Upper lobe of left lung (tissue), 6 donors: ENCODE measurements around the gene FDXR. TPM values are rescaled to one million over a fixed set of nuclear protein-coding genes. Genes with fewer than 3 reads are reported as not detected.

Source experiments
- ATAC-seq, 2 donors: fragments of 200-7000 bp; cut with Tn5 transposase; one replicate each; pipeline ENCODE4 v1.9.1; 2022; ENCODE audit warnings: mild to moderate bottlenecking in 2 of 2, moderate library complexity in 2 of 2; ENCODE audit not compliant: low FRiP score in 2 of 2
- DNase-seq, 2 donors: peaks; one replicate each; pipeline ENCODE4 v3.0.0-alpha.2; 2019 to 2020
- H3K27ac ChIP-seq, 4 donors: fragments of 200-600 bp; sonication (generic); one replicate each; pipeline ENCODE4 v1.5.1; 2016 to 2019
- H3K27me3 ChIP-seq, 4 donors: fragments of 200-600 bp; sonication (generic); one replicate each; pipeline ENCODE4 v1.5.1; 2017 to 2019
- H3K36me3 ChIP-seq, 4 donors: fragments of 200-600 bp; sonication (generic); one replicate each; pipeline ENCODE4 v1.5.1; 2016 to 2019
- H3K4me1 ChIP-seq, 4 donors: fragments of 200-600 bp; sonication (generic); one replicate each; pipeline ENCODE4 v1.5.1; 2018 to 2019
- H3K4me3 ChIP-seq, 4 donors: fragments of 200-600 bp; sonication (generic); one replicate each; pipeline ENCODE4 v1.5.1; 2017 to 2019; ENCODE audit warnings: mild to moderate bottlenecking in 2 of 4, moderate library complexity in 1 of 4
- H3K9me3 ChIP-seq, 4 donors: fragments of 200-600 bp; sonication (generic); one replicate each; pipeline ENCODE4 v1.5.1; 2018 to 2019
- CTCF ChIP-seq, 6 experiments: fragments of 450-650 bp in 4 of 6; fragments of 200-600 bp in 2 of 6; sonication (generic) in 2 of 6; IDR thresholded peaks; one replicate each; pipeline ENCODE4 v1.5.1; 2016 to 2019; ENCODE audit warnings: antibody characterized with exemption in 6 of 6
- EP300 ChIP-seq, 4 donors: sonication (generic); formaldehyde crosslinking; IDR thresholded peaks; one replicate each; pipeline ENCODE4 v1.5.1; 2017; ENCODE audit warnings: antibody characterized with exemption in 4 of 4, control low read depth in 2 of 4
- POLR2A ChIP-seq, 4 donors: fragments of 450-650 bp; IDR thresholded peaks; one replicate each; pipeline ENCODE4 v1.5.1; 2016 to 2017; ENCODE audit warnings: antibody characterized with exemption in 4 of 4, mild to moderate bottlenecking in 2 of 4
- POLR2AphosphoS5 ChIP-seq, 2 donors: sonication (generic); formaldehyde crosslinking; IDR thresholded peaks; one replicate each; pipeline ENCODE4 v1.5.1; 2017; ENCODE audit warnings: antibody characterized with exemption in 2 of 2
- WGBS, 2 donors: methylation state at CpG; one replicate each; pipeline ENCODE4 v1.1.5; 2017 to 2018; 5-methylcytosine and 5-hydroxymethylcytosine counted together
- total RNA-seq, 6 donors: library from RNA; depleted of rRNA in 4 of 6; stranded (reverse); fragments of >200 nt in 4 of 6; gene quantifications; one replicate each; pipeline versions ENCODE4 v1.1.0 to v1.2.1, GENCODE V29; 2016 to 2021
- donor health status: DM: no; HTN: no; CAD: no; lungs with moderate emphysema.
- donor health status: DM: no; HTN: yes; CAD: no; lungs with severe emphysema.

FDXR gene
- total RNA-seq, 6 donors from 2014 or later = 6.8 to 15.1 (median 10.8) TPM

GRCh38 chr17:74904687-74905409 lies 32.1 kb upstream of the FDXR start:
- no peak for ATAC-seq
- H3K27me3 ChIP-seq = no peaks in the 10 kb centered on the region
- DNase-seq = no peak
- TF ChIP-seq CTCF (IDR thresholded peaks at IDR 0.05) (no peak), POLR2AphosphoS5 (IDR thresholded peaks at IDR 0.05) (no peak), POLR2A (IDR thresholded peaks at IDR 0.05) (no peak), EP300 (IDR thresholded peaks at IDR 0.05) (no peak)
- no peaks in the 10 kb centered on the region for H3K4me1 ChIP-seq
- 80 to 88% methylated on average over 6 to 7 of the region's 7 CpGs for WGBS, 2 donors
- no peaks in the 10 kb centered on the region for H3K36me3 ChIP-seq
- no peak overlapping the region for H3K4me3 ChIP-seq
- no peak overlapping the region for H3K27ac ChIP-seq
- H3K9me3 ChIP-seq = no peaks in the 10 kb centered on the region

DNA sequence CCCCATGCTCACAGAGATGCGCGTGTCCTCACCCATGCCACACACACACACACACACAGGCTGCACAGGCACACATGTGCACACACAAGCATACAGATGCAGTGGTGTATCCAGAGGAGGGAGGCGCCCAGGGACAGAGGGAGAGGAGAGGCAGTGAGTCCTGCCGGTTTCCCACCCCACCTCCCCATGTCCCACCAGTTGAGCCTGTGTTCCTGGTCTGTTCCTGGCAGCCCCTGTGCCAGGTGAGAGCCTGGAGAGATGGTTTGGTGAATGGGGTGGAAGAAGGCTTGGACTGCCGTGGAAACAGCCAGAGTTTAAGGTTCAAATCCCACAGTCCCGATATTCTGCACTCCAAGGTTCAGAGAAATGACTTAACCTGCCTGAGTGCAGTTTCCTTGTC lies 30.9 kb upstream of the FDXR start:
- 74 to 79% methylated on average over 4 to 6 of the region's 6 CpGs for WGBS, 2 donors
- H3K27me3 ChIP-seq = no peaks in the 10 kb centered on the region

GRCh38 chr17:74903034-74903433 lies 30.2 kb upstream of the FDXR start:
- 83 to 88% methylated on average over 8 to 9 of the region's 9 CpGs for WGBS, 2 donors
- H3K27me3 ChIP-seq = no peaks in the 10 kb centered on the region
- no peak overlapping the region for H3K27ac ChIP-seq

More for the DNA sequence above, 30.9 kb upstream of the FDXR start:
- H3K27ac ChIP-seq = no peak overlapping the region
- no peak for DNase-seq
- H3K4me1 ChIP-seq = no peaks in the 10 kb centered on the region
- no peak for ATAC-seq
- no peaks in the 10 kb centered on the region for H3K36me3 ChIP-seq
- no peak for TF ChIP-seq CTCF (IDR thresholded peaks at IDR 0.05)
- TF ChIP-seq EP300 (IDR thresholded peaks at IDR 0.05) = no peak
- TF ChIP-seq POLR2A (IDR thresholded peaks at IDR 0.05) = no peak
- no peak for TF ChIP-seq POLR2AphosphoS5 (IDR thresholded peaks at IDR 0.05)
- H3K9me3 ChIP-seq = no peaks in the 10 kb centered on the region
- no peak overlapping the region for H3K4me3 ChIP-seq

GRCh38 chr17:74901353-74902135 lies 28.8 kb upstream of the FDXR start:
- WGBS, 2 donors = 44 to 64% methylated on average over 9 to 12 of the region's 14 CpGs
- Histone ChIP-seq H3K4me3 (no peak overlapping the region), H3K27ac (no peak overlapping the region), H3K9me3 (no peaks in the 10 kb centered on the region), H3K27me3 (no peaks in the 10 kb centered on the region), H3K4me1 (no peaks in the 10 kb centered on the region), H3K36me3 (no peaks in the 10 kb centered on the region)
- ATAC-seq (no peak), DNase-seq (no peak)
- TF ChIP-seq POLR2A (IDR thresholded peaks at IDR 0.05) (no peak), EP300 (IDR thresholded peaks at IDR 0.05) (no peak), CTCF (IDR thresholded peaks at IDR 0.05) (no peak), POLR2AphosphoS5 (IDR thresholded peaks at IDR 0.05) (no peak)

More at GRCh38 chr17:74903034-74903433, 30.2 kb upstream of the FDXR start:
- no peak for DNase-seq
- H3K4me1 ChIP-seq = no peaks in the 10 kb centered on the region
- H3K4me3 ChIP-seq = no peak overlapping the region
- H3K9me3 ChIP-seq = no peaks in the 10 kb centered on the region
- no peak for ATAC-seq
- TF ChIP-seq CTCF (IDR thresholded peaks at IDR 0.05) = no peak
- TF ChIP-seq POLR2A (IDR thresholded peaks at IDR 0.05) = no peak
- no peak for TF ChIP-seq POLR2AphosphoS5 (IDR thresholded peaks at IDR 0.05)
- TF ChIP-seq EP300 (IDR thresholded peaks at IDR 0.05) = no peak
- no peaks in the 10 kb centered on the region for H3K36me3 ChIP-seq
